Erythroblast (primary cell): Measurements from ENCODE around the gene FAM163B.

Source experiments
- GATA1 ChIP-seq: IDR thresholded peaks from 2 replicates; pipeline ENCODE4 v1.6.1; 2011; ENCODE audit warnings: low read depth, mild to moderate bottlenecking, control low read depth, low read length, moderate library complexity
- POLR2A ChIP-seq: IDR thresholded peaks from 2 replicates; pipeline ENCODE4 v1.6.1; 2011; ENCODE audit warnings: mild to moderate bottlenecking, low read length

- TF ChIP-seq POLR2A (no peak), GATA1 (no peak)
Measured at GRCh38 chr9:133534346-133535291, 74.6 kb downstream of the FAM163B start, which contains the start of gene ADAMTSL2.
